GM23248 (cell line): Measurements from ENCODE around the gene ACVRL1.

ENCODE experiments used
- EZH2 ChIP-seq: fragments of 200-600 bp; sonication (generic); IDR thresholded peaks from 2 replicates; pipeline ENCODE4 v1.6.1; 2018; ENCODE audit warnings: antibody characterized with exemption, mild to moderate bottlenecking; ENCODE audit not compliant: insufficient read depth, poor library complexity, severe bottlenecking
- EZH2phosphoT487 ChIP-seq: fragments of 200-600 bp; sonication (generic); IDR thresholded peaks from 2 replicates; pipeline ENCODE4 v1.6.1; 2018; ENCODE audit warnings: antibody characterized with exemption, moderate library complexity, mild to moderate bottlenecking, low read depth; ENCODE audit not compliant: insufficient read depth

DNA sequence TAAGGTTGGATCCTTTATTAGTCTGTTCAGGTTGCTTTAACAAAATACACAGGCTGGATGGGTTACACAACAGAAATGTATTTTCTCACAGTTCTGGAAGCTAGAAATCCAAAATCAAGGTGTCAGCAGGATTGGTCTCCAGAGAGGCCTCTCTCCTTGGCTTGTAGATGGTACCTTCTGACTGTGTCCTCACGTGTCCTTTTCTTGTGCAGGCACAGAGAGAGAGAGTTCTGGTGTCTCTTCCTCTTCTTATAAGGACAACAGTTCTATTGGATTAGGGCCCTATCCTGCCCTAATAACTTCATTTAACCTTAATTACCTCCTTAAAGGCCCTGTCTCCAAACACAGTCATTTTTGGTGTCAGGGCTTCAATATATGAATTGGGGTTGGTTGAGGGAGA, 24.0 kb upstream of the ACVRL1 start:
- TF ChIP-seq EZH2 (no peak), EZH2phosphoT487 (no peak)
